ENCODE data around the gene ZMYM4.

ZMYM4 gene

DNA sequence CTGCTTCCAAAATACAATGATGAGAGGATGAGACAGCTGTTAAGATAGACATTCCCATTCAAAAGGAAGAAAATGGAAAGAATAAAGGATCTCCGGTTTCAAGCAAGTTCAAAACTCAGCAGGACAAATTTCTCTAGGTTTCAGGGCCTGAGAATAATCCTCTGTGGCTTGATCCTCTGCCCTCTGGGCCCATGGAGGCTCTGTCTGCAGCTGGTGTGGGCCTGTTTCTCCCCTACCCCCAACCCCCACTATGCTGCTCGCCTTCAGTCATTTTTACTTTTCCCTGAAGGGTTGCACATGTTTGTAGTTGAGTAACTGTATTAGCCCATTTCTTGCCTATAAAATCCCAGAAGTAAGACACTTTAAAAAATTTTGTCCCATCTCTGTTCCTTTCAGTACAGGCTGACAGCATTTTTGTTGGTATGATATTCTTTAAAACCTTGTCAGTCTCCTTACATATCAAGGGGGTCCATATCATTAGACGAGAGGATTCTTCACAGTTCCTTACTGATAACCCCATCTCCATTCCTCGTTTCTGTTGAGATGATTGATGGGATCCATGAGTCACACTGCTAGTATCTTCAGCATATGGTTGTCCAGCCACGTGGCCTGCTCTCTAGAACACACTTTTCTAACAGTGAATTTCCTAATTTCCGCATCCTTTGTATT is 10.5 kb downstream of the ZMYM4 start:
- no peak for DNase-seq

DNA sequence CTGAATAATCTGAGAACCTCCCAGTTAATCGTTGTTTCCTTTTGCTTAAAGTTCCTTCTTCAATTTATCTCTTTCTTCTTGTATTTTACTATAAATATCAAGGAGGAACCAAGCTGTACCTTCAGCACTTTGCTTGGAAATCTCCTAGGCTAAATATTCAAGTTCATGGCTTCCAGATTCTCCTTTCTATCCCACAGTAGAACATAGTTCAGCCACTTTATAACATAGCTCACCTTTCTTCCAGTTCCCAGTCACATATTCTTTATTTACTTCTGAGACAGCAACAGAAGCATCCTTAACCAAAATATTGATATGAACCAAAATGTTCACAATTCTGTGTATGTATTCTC is 11.0 kb downstream of the ZMYM4 start:
- no peak for DNase-seq

DNA sequence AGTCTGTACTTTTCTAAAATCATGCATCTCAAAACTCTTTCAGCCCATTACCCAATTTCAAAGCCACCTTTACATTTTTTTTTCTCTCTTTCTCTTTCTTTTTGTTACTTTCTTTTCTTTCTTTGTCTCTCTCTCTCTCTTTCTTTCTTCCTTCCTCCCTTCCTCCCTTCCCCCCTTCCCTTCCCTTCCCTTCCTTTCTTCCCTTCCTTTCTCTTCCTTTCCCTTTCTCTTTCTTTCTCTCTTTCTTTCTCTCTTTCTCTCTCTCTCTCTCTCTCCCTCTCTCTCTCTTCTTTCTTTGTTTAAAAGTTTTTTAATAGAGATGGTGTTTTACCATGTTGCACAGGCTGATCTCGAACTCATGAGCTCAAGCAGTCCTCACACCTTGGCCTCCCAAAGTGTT is 11.5 kb downstream of the ZMYM4 start:
- DNase-seq: no peak

DNA sequence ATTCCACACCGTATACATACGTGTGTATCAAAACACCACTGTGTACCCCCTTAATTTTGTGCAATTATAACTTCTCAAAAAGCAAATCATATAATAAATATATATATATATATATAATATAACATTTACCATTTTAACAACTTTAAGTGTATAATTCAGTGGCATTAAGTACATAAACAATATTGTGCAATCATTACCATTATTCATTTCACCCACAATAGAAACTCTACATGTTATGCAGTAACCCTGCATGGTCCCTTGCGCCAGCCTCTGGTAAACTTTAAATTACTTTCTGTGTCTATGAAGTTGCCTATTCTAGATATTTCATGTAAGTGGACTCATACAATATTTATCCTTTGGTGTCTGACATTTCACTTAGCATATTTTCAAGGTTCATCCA is 13.1 kb downstream of the ZMYM4 start:
- DNase-seq: no peak

DNA sequence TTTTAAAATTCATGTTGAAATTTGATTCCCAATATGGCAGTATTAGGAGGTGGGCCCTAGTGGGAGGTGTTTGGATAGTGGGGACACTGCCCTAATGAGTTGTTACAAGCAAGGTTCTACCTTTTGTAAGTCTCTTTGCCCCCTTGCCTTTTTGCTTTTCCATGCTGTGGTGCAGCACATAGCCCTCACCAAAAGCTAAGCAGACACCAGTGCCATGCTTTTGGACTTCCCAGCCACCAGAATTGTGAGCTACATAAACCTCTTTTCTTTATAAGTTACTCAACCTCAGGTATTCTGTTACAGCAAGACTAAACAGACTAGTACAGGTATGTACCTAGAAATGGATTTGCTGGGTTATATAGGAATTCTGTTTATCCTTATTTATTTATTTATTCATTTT is 13.7 kb downstream of the ZMYM4 start:
- no peak for DNase-seq

DNA sequence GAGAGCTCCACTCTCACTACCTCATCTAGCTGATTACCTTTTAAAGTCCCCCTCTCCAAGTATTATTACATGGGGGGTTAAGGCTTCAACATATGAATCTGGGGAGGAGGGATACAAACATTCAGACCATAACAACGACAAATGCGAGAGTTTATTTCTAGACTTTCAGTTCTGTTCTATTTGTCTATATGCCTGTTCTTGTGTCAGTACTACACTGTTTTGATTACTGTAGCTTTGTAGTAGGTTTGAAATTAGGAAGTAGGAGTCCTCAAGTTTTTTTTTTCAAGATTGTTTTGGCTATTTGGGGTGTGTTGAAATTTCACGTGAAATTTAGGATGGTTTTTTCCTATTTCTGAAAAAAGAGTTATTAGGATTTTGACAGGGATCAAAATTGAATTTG is 16.3 kb downstream of the ZMYM4 start:
- DNase-seq: no peak

DNA sequence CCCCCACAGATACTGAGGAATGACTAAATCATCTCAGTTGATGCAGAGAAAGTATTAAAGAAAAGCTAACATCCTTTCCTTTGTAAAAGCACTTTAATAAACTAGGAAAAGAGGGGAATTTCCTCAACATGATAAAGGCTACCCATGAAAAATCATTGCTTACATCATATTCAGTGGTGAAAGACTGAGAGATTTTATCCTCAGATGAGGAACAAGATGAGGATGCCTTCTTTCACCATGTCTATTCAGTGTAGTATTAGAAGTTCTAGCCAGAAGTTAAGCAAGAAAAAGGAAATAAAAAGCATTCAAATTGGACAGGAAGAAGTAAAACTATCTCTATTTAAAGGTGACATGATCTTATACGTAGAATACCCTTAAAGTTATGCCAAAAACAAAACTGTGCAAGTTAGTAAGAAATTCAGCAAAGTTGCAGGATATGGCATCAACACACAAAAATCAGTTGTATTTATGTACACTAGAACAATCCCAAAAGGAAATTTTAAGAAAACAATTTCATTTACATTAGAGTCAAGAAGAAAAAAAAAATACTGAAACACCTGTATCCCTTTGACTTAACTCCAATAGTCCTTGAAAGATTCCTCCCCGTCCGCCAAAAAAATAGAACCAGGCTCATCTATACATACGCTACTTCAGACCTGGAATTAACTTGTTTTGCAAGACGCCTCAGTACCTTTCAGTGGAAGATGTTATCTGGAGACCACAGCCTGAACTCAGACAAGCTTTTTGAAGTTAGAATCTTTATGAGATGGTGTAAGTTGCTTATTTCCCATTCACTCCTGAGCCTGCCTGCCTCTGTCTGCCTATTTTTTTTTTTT is 17.5 kb downstream of the ZMYM4 start:
- DNase-seq: no peak

DNA sequence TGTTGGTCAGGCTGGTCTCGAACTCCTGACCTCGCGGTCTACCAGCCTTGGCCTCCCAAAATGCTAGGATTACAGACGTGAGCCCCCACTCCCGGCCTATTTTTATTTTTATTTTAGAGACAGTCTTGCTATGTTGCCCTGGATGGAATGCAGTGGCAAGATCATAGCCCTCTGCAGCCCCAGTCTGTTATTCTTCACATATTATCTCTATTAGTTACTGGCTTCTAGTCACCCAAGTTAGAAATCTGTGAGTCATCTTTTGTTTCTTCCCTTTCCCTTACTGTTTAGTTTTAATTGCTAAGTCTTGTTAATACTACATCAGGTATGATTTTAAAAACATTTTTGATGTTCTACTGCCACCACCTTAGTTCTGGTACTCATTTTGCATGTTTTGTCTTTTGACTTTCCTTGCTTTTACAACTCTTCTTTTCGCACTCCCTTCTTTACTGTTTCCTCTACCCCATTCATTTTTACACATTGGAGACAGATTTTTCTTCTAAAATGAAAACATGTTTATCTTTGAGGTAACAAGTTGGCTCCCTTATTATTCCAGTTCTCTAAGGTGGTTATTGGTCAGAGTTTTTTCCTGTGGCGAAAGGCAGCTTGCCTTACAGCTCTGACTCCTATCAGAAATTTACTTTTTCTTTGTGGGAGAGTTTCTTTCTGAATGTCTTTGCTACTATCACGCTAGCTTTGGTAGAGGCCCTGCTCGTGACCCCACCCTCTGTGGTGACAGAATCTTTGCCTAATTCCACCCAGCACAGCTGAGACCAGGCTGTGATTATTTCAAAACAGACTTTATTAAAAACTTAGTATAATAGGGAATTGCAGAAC is 19.5 kb downstream of the ZMYM4 start:
- no peak for DNase-seq

DNA sequence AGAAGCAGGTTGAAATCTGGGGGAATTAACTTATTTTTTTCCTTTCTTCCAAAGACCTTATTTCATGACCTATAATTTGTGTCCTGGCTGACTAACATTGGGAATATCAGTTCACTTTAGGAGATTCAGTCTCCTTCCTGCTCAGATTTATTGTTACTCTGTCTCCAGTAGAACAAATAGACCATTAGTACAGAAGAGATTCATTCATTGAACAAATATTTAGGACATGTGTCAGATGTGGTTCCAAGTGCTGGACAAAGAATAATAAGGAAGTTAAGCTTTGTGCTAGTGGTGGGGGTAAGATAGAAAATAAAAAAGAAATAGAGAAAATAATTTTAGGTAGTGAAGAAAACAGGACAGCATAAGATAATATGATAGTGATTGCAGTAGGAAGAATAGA is 20.3 kb downstream of the ZMYM4 start:
- DNase-seq: no peak

DNA sequence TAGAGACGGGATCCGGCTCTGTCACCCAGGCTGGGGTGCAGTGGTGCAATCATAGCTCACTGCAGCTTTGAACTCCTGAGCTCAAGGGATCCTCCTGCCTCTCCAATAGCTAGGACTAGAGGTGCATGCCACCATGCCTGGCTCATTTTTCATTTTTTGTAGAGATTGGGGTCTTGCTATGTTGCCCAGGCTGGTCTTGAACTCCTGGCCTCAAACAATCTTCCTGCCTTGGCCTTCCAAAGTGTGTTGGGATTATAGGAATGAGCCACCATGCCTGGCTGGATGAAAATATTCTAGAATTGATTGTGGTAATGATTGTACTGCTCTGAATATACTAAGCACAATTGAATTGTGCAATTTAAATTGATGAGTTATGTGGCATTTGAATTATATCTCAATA is 21.9 kb downstream of the ZMYM4 start:
- no peak for DNase-seq

DNA sequence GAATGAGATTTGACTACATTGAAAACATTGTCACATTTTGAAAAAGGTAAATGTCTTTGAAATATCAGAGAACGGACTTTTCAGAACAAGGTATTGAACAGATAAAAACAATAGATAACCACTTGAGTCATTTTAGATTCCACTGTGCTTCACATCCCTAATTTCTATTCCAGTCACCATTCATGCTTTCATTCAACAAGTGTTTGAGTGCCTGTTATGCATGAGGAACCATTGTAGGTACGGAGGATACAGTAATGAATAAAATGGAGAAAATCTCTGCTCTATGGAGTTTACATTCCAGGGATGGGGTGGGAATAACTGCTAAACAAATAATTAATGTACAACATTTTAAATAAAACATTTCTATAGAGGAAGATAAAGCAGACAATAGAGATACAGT is 26.3 kb downstream of the ZMYM4 start:
- DNase-seq: no peak

DNA sequence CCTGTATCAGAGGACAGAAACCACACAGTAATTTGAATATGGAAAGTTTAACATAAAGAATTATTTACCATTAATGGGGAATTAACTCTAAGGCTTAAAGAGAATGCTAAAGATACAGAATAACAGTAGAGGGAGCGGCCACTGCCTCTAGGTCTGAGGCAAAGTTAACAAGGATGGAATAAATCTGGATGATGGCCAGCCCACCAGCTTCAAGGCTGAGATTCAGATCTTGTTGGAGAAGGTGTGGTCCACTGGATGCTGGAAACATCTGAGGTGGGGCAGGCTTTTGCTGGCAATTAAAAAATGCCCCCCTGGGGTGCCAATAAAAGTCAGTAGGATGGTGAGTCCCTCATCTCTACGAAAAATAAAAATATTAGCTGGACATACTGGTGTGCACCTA is 29.4 kb downstream of the ZMYM4 start:
- no peak for DNase-seq

DNA sequence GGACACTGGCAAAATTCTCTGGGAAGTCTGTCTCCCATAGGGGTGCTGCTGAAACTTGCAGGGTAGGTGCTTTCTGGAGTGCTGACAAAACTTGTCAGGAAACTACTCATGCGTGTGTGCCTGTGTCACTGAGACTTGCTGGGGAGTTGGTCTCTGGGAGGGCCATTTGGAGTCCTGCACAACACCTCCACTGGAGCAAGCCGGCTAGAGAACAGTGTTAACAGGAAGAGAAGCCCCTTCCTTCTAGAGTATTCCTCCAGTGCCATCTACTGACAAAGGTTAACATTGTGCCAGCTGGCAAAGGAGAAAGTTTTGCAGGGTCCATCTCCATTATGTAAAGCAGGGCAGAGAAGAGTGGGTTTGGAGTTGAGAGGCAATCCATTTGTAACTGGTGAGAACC is 30.0 kb downstream of the ZMYM4 start:
- DNase-seq: peak in 1 of 2 donors; percentile 37

DNA sequence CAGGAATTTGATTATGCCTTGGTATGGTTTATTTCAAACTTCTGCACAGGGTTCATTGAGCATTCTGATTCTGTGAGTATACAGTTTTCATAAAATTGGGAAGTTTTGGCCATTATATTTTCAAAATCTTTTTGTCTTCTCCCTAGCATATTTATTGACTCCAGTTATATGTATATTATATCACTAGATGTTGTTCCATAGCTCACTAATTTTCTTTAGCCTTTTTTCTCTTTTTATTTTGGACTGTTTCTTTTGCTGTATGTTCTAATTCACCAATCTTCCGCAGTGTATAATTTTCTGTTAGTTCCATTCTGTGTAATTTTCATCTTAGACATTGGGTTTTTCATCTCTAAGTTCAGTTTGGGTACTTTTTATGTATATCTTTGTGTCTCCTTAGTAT is 31.9 kb downstream of the ZMYM4 start:
- DNase-seq: no peak

DNA sequence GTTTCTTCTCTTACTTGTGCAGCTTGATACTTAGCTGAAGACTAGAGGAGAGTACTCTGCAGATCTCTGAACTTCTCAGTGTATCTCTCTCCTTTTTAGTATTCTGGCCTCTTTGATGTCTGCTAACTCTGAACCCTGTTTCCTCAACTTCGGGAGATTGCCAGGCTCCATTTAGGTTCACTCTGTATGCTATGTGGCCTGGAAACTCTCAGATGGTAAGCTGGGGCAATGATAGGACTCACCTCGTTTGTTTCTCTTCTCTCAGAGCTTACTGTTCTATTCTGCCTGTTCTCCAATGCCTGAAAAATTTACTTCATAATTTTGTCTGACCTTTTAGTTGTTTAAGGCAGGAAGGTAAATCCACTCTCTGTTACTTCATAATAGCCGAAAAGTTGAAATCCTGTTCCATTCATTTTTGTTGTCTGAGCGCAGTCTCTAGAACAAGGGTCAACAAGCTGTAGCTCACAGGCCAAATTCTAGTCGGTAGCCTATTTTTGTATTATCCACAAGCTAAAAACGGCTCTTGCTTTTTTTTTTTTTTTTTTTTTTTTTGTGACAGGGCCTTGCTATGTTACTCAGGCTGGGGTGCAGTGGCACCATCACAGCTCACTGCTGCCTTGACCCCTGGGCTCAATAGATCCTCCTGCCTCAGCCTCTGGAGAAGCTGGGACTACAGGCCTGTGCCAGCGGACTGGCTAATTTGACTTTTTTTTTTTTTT is 33.3 kb downstream of the ZMYM4 start:
- no peak for DNase-seq

DNA sequence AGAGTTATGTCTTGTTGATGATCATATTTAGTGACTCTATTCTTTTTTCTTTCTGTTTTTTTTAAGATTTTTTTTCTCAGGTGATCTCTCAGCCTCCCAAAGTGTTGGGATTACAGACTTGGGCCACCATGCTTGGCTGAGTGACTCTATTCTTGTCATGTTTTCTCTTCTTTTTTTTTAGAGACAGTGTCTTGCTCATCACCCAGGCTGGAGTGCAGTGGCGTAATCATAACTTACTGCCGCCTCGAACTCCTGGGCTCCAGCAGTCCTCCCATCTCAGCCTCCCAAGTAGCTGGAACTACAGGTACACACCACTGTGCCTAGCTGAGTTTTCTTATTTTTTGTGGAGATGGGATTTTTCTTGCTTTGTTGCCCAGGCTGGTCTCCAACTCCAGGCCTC is 36.9 kb downstream of the ZMYM4 start:
- DNase-seq: no peak

DNA sequence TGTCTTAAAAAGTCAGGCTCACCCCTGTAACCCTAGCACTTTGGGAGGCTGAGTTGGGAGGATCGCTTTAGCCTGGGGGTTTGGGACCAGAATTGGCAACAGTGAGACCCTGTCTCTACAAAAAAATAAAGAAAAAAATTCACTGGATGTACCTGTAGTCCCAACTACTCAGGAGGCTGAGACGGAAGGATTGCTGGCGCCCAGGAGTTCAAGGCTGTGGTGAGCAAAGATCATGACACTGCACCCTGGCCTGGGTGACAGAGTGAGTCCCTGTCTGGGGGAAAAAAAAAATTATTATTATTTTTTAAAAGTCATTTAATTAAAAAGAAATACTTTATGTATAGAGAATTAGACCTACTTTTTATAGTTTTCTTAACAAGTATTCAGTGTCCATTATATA is 47.1 kb downstream of the ZMYM4 start:
- DNase-seq: no peak

DNA sequence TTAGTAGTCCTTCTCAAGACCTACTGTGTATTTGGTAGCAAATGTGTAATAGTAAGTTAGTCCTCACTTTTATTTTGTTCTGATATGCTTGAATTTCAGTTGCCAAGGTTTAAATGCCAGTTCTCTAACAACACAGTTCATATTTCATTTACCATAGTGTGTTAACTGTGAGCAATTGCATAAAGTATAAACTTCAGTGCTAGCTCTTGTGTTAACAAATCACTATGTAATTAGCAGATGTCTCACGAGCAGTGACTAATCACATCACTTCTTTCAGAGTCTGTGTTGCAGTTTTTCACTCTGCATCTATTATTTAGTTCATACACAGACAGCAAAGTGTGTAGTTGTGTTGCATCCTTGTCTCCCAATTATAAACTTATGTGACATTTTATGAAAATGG is 47.8 kb downstream of the ZMYM4 start:
- no peak for DNase-seq

DNA sequence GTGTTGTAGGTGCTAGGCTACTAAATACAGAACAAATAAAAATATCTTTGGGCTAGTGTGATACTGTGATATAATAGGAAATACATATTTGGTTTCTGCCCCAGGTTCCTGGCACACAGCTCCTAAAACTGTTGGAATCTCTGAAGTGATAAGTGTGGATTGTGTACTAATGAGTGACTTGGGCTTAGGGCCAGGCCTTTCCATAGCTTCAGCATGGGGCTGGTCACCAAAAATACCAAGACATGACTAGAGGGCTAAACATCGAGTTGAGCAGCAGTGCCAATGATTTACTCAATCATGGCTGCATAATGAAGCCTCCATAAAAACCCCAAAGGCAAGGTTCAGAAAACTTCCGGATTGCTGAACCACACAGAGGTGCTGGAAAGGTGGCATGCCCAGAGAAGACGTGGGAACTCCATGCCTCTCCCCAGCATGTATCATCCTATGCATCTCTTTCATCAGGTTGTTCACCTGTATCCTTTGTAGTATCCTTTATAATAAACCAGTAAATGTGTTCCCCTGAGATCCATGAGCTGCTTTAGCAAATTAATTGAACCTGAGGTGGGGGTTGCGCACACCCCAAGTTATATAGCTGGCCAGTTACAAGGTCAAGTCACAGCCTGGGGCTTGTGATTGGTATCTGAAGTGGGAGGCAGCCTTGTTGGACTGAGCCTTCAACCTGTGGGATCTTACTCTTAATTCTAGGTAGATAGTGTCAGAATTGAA is 51.6 kb downstream of the ZMYM4 start:
- no peak for DNase-seq

DNA sequence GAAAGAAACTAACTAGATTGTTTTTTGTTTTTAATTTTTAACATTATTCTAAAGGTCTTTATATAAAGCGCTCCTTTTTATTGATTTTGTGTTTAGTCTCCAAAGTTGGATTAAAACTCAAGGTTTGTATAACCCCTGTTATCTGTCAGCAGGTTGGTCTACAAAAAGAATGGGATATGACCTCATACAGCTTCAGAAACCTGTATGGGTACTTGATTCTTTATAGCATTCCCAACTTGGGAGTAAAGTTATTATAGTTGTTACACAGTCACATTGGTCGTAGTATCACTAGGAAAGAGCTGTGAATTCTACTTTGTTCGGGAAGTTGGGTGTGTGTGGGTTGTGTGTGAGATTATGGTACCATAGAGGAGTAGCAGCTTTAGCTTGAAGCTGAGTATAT is 52.4 kb downstream of the ZMYM4 start:
- no peak for DNase-seq

DNA sequence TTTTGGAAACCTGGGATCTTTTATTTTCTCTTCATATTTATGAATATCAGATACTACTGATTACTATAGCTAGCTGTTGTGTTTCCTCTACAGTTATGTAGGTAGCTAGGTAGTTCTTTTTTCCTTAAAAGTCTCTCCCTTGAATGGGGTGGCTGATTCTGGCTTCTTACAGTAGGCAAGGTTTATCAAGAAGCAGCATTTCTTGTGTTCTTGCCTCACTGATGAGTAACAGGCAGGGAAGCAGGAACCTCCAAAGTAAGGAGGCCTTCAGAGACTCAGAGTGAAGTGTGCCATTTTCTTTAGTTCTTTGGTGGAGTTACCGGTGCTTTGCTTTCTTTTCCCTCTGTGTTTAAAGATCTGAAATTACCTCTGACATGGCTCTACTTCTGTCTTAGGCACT is 56.0 kb downstream of the ZMYM4 start:
- no peak for DNase-seq

DNA sequence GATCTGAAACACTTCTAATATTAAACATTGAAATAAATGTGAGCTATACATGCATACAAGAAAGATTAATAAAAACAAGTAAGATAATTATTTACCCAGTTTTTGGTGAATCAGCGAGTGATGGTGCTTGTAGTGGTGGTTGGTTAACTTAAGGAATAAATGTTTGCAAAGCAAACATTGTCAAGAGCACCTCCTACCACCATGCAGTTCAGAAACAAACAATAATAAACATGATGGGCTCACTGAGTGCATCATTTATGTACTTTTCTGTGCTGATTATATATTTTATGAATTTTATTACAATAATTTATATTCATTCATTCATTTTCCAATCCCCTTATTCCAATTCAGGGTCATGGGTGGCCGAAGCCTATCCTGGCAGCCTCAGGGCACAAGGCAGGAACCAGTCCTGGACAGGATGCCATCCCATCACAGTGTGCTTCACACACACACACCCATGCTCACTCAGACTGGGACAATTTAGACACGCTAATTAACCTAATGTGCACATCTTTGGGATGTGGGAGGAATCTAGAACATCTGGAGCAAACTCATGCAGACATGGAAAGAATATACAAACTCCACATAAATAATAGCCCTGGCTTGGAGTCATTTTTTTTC is 57.8 kb downstream of the ZMYM4 start:
- no peak for DNase-seq
